ENCODE results near the gene C1S.

Gene C1S

GRCh38 chr12:7079826-7080125 is 19.3 kb downstream of the C1S start:
- DNase-seq, result no peak

- DNase-seq, result no peak
These were observed 20.5 kb downstream of the C1S start for GRCh38 chr12:7081037-7081436.

GRCh38 chr12:7083125-7083524 is 22.6 kb downstream of the C1S start:
- DNase-seq, result no peak

GRCh38 chr12:7089196-7089871 is 28.8 kb downstream of the C1S start:
- DNase-seq, result no peak

- DNase-seq, result no peak
These were observed 29.9 kb downstream of the C1S start for GRCh38 chr12:7090222-7090998.

- DNase-seq, result no peak
These were observed 30.7 kb downstream of the C1S start for GRCh38 chr12:7091171-7091570.

- no peak for DNase-seq
These were observed 31.2 kb downstream of the C1S start for GRCh38 chr12:7091660-7092228.

- DNase-seq, result peak in 1 of 2 experiments; percentile 38
These were observed 31.9 kb downstream of the C1S start, which contains the start of gene C1R for GRCh38 chr12:7092229-7092985. Gene C1R (minus strand): TSS chr12:7092445. CDS start chr12:7092388, 57 bp downstream.

- DNase-seq, result no peak
These were observed 32.5 kb downstream of the C1S start for GRCh38 chr12:7092986-7093460.

- DNase-seq, result no peak
These were observed 33.0 kb downstream of the C1S start for GRCh38 chr12:7093486-7093885.

GRCh38 chr12:7093892-7094291 is 33.4 kb downstream of the C1S start:
- no peak for DNase-seq

- DNase-seq, result no peak
These were observed 35.8 kb downstream of the C1S start for GRCh38 chr12:7096006-7096932.

GRCh38 chr12:7096979-7097378 is 36.5 kb downstream of the C1S start:
- DNase-seq, result no peak

- DNase-seq, result no peak
These were observed 38.9 kb downstream of the C1S start for GRCh38 chr12:7099290-7099996.

- no peak for DNase-seq
These were observed 39.7 kb downstream of the C1S start for GRCh38 chr12:7100239-7100638.

- no peak for DNase-seq
These were observed 40.7 kb downstream of the C1S start for GRCh38 chr12:7101047-7101693.

- no peak for DNase-seq
These were observed 41.2 kb downstream of the C1S start for GRCh38 chr12:7101694-7102131.

- no peak for DNase-seq
These were observed 42.1 kb downstream of the C1S start for GRCh38 chr12:7102582-7102981.

GRCh38 chr12:7103837-7104584 is 43.5 kb downstream of the C1S start:
- DNase-seq, result no peak

- DNase-seq, result no peak
These were observed 45.6 kb downstream of the C1S start for GRCh38 chr12:7106082-7106481.

Data from cerebellar nuclear complex (tissue), 1 donor.